Esophagus squamous epithelium (tissue), 5 donors: Measurements from ENCODE around the gene SBNO2. TPM values are rescaled to one million over a fixed set of nuclear protein-coding genes. Genes with fewer than 3 reads are reported as not detected.

Source experiments
- DNase-seq: peaks from one replicate; lab custom pipeline; 2025; lab: John Stamatoyannopoulos, UW
- H3K27ac ChIP-seq, 4 donors: fragments of 200-600 bp; sonication (generic); one replicate each; pipeline ENCODE4 v1.5.1; 2016 to 2019; ENCODE audit warnings: mild to moderate bottlenecking in 1 of 4
- H3K27me3 ChIP-seq, 4 donors: fragments of 200-600 bp; sonication (generic); 1 replicate in 3 of 4; 2 replicates in 1 of 4; pipeline versions ENCODE4 v1.5.1 to v1.6.0; 2017 to 2021; ENCODE audit warnings: antibody characterized with exemption in 1 of 4
- H3K36me3 ChIP-seq, 3 donors: fragments of 200-600 bp; sonication (generic); one replicate each; pipeline ENCODE4 v1.5.1; 2016 to 2019
- H3K4me1 ChIP-seq, 3 donors: fragments of 200-600 bp; sonication (generic); one replicate each; pipeline ENCODE4 v1.5.1; 2017 to 2019
- H3K4me3 ChIP-seq, 4 donors: fragments of 200-600 bp; sonication (generic); 1 replicate in 3 of 4; 2 replicates in 1 of 4; pipeline ENCODE4 v1.5.1; 2016 to 2019; ENCODE audit warnings: mild to moderate bottlenecking in 2 of 4, moderate library complexity in 1 of 4
- H3K9me3 ChIP-seq, 3 donors: fragments of 200-600 bp; sonication (generic); one replicate each; pipeline ENCODE4 v1.5.1; 2016 to 2019
- POLR2A ChIP-seq, 4 donors: fragments of 450-650 bp; IDR thresholded peaks; one replicate each; pipeline ENCODE4 v1.6.1; 2017; ENCODE audit warnings: antibody characterized with exemption in 4 of 4, mild to moderate bottlenecking in 4 of 4, moderate library complexity in 3 of 4
- WGBS, 2 donors: methylation state at CpG; one replicate each; pipeline ENCODE4 v1.1.5; 2018; 5-methylcytosine and 5-hydroxymethylcytosine counted together
- intact Hi-C: fragments of 100-400 bp; cut with DNase I; formaldehyde crosslinking; loops from one replicate; pipeline ENCODE4 v1.15.0; 2022
- total RNA-seq, 4 donors: library from RNA; depleted of rRNA; stranded (reverse); fragments of >200 nt; gene quantifications; one replicate each; pipeline ENCODE4 v1.1.0, GENCODE V29; 2016
- TF ChIP-seq, protein P1 (sequence below), 6 experiments: fragments of 450-650 bp in 4 of 6; fragments of 200-600 bp in 2 of 6; sonication (generic) in 2 of 6; IDR thresholded peaks; one replicate each; pipeline ENCODE4 v1.5.1; 2016 to 2019; ENCODE audit warnings: antibody characterized with exemption in 6 of 6, mild to moderate bottlenecking in 4 of 6, moderate library complexity in 4 of 6
- donor health status: DM: yes; HTN: yes; CAD: no.

SBNO2 gene
- total RNA-seq, 4 donors from 2014 or later: 31.3 to 84.3 (median 68.3) TPM

DNA sequence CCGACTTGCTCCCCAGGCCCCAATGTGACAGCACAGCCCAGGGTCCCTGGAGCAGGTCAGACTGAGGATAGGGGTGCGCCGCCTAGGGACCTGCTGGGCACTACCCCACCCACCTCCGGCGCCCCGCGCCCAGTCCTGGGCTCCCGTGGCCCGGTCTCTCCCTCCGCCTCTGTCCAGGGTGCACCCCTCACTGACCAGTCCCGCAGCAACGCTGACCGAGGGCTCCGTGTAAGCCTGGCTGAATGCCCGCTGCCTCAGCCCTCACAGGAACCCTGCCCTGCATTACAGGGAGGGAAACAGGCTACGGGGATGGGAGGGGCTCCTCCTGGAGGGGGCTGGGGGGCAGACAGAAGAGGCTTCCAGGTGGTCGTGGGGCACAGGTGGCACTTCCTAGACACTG, 38.6 kb downstream of the SBNO2 start:
- Histone ChIP-seq H3K4me1 (peaks cover 46 to 66% (median 52%) of the 10 kb centered on the region in 3 donors), H3K4me3 (peak overlapping the region in 1 of 4 donors; percentile 9), H3K27me3 (no peaks in the 10 kb centered on the region), H3K9me3 (no peaks in the 10 kb centered on the region), H3K27ac (peak overlapping the region; percentile 32 to 96 (median 78)), H3K36me3 (peaks cover 0 to 39% (median 0%) of the 10 kb centered on the region in 3 donors)
- DNase-seq: no peak
- TF ChIP-seq POLR2A (IDR thresholded peaks at IDR 0.05): no peak
- TF ChIP-seq, protein P1, sequence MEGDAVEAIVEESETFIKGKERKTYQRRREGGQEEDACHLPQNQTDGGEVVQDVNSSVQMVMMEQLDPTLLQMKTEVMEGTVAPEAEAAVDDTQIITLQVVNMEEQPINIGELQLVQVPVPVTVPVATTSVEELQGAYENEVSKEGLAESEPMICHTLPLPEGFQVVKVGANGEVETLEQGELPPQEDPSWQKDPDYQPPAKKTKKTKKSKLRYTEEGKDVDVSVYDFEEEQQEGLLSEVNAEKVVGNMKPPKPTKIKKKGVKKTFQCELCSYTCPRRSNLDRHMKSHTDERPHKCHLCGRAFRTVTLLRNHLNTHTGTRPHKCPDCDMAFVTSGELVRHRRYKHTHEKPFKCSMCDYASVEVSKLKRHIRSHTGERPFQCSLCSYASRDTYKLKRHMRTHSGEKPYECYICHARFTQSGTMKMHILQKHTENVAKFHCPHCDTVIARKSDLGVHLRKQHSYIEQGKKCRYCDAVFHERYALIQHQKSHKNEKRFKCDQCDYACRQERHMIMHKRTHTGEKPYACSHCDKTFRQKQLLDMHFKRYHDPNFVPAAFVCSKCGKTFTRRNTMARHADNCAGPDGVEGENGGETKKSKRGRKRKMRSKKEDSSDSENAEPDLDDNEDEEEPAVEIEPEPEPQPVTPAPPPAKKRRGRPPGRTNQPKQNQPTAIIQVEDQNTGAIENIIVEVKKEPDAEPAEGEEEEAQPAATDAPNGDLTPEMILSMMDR (IDR thresholded peaks at IDR 0.05): no peak
- intact Hi-C loops: no loop called here
- 83 to 88% methylated on average over 7 to 10 of the region's 17 CpGs for WGBS, 2 donors

DNA sequence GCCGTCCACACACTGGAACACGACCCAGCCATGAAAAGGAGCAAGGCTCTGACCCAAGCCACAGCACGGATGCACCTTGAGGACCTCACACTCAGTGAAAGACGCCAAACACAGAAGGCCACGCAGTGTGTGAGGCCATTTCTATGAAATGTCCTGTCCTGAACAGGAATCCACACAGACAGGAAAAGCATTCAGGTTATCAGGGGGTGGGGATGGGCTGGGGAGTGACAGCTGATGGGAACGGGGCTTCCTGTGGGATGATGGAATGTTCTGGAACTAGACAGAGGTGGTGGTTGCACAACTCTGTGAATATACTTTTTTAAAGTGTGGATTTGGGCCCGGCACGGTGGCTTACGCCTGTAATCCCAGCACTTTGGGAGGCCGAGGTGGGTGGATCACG, 39.6 kb downstream of the SBNO2 start:
- H3K4me3 ChIP-seq: no peak overlapping the region
- H3K27ac ChIP-seq: peak overlapping the region; percentile 32 to 98 (median 94)
- peaks cover 56 to 76% (median 62%) of the 10 kb centered on the region in 3 donors for H3K4me1 ChIP-seq
- DNase-seq: no peak
- WGBS, 2 donors: 54 to 57% methylated on average over 3 to 7 of the region's 11 CpGs
- intact Hi-C loops: no loop called here
- TF ChIP-seq POLR2A (IDR thresholded peaks at IDR 0.05): no peak
- TF ChIP-seq, protein P1 (IDR thresholded peaks at IDR 0.05): no peak
- no peaks in the 10 kb centered on the region for H3K27me3 ChIP-seq
- peaks cover 0 to 38% (median 0%) of the 10 kb centered on the region in 3 donors for H3K36me3 ChIP-seq
- no peaks in the 10 kb centered on the region for H3K9me3 ChIP-seq

DNA sequence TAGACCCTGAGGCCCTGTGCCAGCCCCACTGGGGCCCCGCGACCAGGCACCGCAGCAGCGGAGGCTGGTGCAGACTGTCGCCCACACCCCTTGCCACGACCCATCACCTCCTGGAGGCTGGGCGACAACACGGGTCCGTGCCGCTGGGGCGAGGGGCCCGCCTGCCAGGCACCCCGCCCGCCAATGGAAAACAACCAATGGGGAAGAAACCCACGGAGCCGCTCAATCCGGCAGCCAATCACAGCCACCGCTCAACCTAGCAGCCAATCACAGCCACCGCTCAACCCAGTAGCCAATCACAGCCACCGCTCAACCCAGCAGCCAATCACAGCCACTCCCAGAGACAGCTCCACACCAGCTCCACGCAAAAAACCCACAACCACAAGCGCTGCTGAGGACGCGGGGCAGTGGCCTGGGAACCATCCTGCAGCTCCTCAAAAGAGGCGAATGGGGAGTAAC, 40.6 kb downstream of the SBNO2 start:
- TF ChIP-seq, protein P1 (IDR thresholded peaks at IDR 0.05): no peak
- peak in 1 of 4 donors; percentile 72 for TF ChIP-seq POLR2A (IDR thresholded peaks at IDR 0.05)

DNA sequence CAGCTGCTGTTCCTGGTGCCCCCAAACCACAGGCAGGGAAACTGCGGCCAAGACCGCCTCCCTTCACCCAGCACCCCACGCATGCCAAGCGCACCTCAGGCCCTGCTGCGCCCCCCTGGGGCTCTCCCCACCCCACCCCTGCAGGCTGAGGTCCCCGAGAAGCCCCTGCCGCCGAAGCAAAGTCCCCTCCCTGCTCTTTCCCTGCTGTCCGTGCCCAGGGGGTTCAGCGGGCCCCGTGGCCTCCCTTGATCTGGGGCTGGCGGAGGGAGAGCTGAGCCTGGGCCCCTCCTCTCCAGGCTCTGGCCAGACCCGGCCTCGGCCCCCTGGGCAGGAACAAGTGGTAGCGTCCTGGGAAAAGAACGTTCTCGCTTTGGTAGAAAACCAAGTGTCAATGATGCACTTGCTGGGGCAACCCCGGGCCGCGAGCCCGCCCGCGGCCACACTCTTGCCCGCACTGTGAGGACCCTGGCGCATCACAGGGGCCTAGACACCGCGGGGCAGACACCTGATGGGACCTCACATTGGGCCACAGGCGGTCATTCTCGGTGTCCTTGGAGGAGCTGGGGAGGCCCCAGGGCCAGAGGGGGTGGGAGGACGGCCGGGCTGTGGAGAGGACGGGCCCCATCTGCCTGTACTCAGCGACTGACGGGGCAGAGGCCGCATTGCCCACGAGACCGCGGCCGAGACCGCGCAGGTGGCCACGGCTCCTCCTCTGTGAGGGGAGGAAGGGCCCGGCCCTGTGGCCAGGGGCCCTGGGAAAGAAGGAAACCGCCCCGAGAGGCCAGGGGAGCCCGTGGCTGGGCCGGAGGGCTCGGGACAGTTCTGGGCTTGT, 41.3 kb downstream of the SBNO2 start:
- Histone ChIP-seq H3K4me1 (peaks cover 64 to 93% (median 71%) of the 10 kb centered on the region in 3 donors), H3K4me3 (peak overlapping the region; percentile 51 to 84 (median 66)), H3K27me3 (no peaks in the 10 kb centered on the region), H3K9me3 (no peaks in the 10 kb centered on the region), H3K27ac (peak overlapping the region; percentile 92 to 98 (median 94)), H3K36me3 (peaks cover 0 to 37% (median 1%) of the 10 kb centered on the region in 3 donors)
- WGBS, 2 donors: 57 to 76% methylated on average over 8 to 14 of the region's 48 CpGs
- intact Hi-C loops: no loop called here
- no peak for TF ChIP-seq POLR2A (IDR thresholded peaks at IDR 0.05)
- TF ChIP-seq, protein P1 (IDR thresholded peaks at IDR 0.05): no peak
- DNase-seq: no peak

More for the DNA sequence above, 40.6 kb downstream of the SBNO2 start:
- DNase-seq: peak; percentile 41
- Histone ChIP-seq H3K36me3 (peaks cover 0 to 34% (median 0%) of the 10 kb centered on the region in 3 donors), H3K9me3 (no peaks in the 10 kb centered on the region), H3K27ac (peak overlapping the region; percentile 92 to 98 (median 94)), H3K4me3 (peak overlapping the region in 3 of 4 donors; percentile 65 to 84 (median 66)), H3K4me1 (peaks cover 64 to 86% (median 71%) of the 10 kb centered on the region in 3 donors), H3K27me3 (no peaks in the 10 kb centered on the region)
- WGBS, 2 donors: 86 to 92% methylated on average over 7 to 13 of the region's 25 CpGs
- intact Hi-C loops: no loop called here
